Liver (tissue), 9 donors: ENCODE measurements around the gene CLCN7. TPM values are rescaled to one million over a fixed set of nuclear protein-coding genes. Genes with fewer than 3 reads are reported as not detected.
A peak's percentile ranks its signal among the peaks of the same experiment; 100 is the strongest.

Experiments
- DNase-seq: peaks from one replicate; pipeline ENCODE4 v3.0.0-alpha.2; 2017; ENCODE audit warnings: low spot score
- H3K27ac ChIP-seq, 2 donors: one replicate each; pipeline ENCODE4 v1.7.0; 2013; ENCODE audit warnings: inconsistent platforms in 2 of 2, low read length in 2 of 2, control low read depth in 1 of 2, low read depth in 1 of 2, mild to moderate bottlenecking in 1 of 2
- H3K27me3 ChIP-seq, 4 donors: one replicate each; pipeline versions ENCODE4 v1.6.1 to v1.7.0; 2013; ENCODE audit warnings: low read length in 3 of 4, inconsistent platforms in 1 of 4, mild to moderate bottlenecking in 1 of 4, moderate library complexity in 1 of 4; ENCODE audit not compliant: control insufficient read depth in 4 of 4, insufficient read depth in 4 of 4
- H3K36me3 ChIP-seq, 4 donors: one replicate each; pipeline versions ENCODE4 v1.6.1 to v1.7.0; 2013; ENCODE audit warnings: low read length in 3 of 4, mild to moderate bottlenecking in 3 of 4, low read depth in 1 of 4, moderate library complexity in 1 of 4; ENCODE audit not compliant: control insufficient read depth in 4 of 4, insufficient read depth in 3 of 4
- H3K4me1 ChIP-seq, 4 donors: one replicate each; pipeline versions ENCODE4 v1.6.1 to v1.7.0; 2013; ENCODE audit warnings: low read length in 3 of 4, mild to moderate bottlenecking in 3 of 4, moderate library complexity in 1 of 4; ENCODE audit not compliant: control insufficient read depth in 4 of 4, insufficient read depth in 4 of 4
- H3K4me3 ChIP-seq, 3 donors: one replicate each; pipeline versions ENCODE4 v1.6.1 to v1.7.0; 2013; ENCODE audit warnings: low read length in 3 of 3, control low read depth in 1 of 3, low read depth in 1 of 3, mild to moderate bottlenecking in 1 of 3
- H3K9ac ChIP-seq, 2 donors: one replicate each; pipeline ENCODE4 v1.7.0; 2013; ENCODE audit warnings: low read length in 2 of 2, mild to moderate bottlenecking in 2 of 2, moderate library complexity in 2 of 2, control low read depth in 1 of 2, low read depth in 1 of 2
- H3K9me3 ChIP-seq, 4 donors: one replicate each; pipeline versions ENCODE4 v1.6.1 to v1.7.0; 2013; ENCODE audit warnings: low read length in 3 of 4; ENCODE audit not compliant: control insufficient read depth in 4 of 4
- ATF3 ChIP-seq: IDR thresholded peaks from 2 replicates; pipeline ENCODE4 v1.6.1; 2016; ENCODE audit warnings: antibody characterized with exemption
- CTCF ChIP-seq: fragments of 150-350 bp; IDR thresholded peaks from 2 replicates; pipeline ENCODE4 v1.5.1; 2017; ENCODE audit warnings: improper control_type of control experiment, low read depth, low read length; ENCODE audit not compliant: missing input control
- EGR1 ChIP-seq, 2 donors: IDR thresholded peaks; 2 replicates each; pipeline ENCODE4 v1.6.1; 2016 to 2018; ENCODE audit warnings: antibody characterized with exemption in 2 of 2, low read depth in 2 of 2
- FOXA1 ChIP-seq: IDR thresholded peaks from 2 replicates; pipeline ENCODE4 v1.6.1; 2016; ENCODE audit warnings: antibody characterized with exemption
- FOXA2 ChIP-seq: IDR thresholded peaks from 2 replicates; pipeline ENCODE4 v1.6.1; 2016; ENCODE audit warnings: antibody characterized with exemption
- HNF4A ChIP-seq, 2 donors: conservative IDR thresholded peaks; 2 replicates each; pipeline ENCODE4 v1.6.1; 2016; ENCODE audit warnings: antibody characterized with exemption in 2 of 2, mild to moderate bottlenecking in 2 of 2
- HNF4G ChIP-seq: IDR thresholded peaks from 2 replicates; pipeline ENCODE4 v1.6.1; 2016; ENCODE audit warnings: antibody characterized with exemption
- JUND ChIP-seq, 2 donors: IDR thresholded peaks; 2 replicates each; pipeline ENCODE4 v1.6.1; 2016; ENCODE audit warnings: antibody characterized with exemption in 2 of 2
- MAX ChIP-seq: IDR thresholded peaks from 2 replicates; pipeline ENCODE4 v1.6.1; 2016; ENCODE audit warnings: antibody characterized with exemption
- NR2F2 ChIP-seq: IDR thresholded peaks from 2 replicates; pipeline ENCODE4 v1.6.1; 2016; ENCODE audit warnings: antibody characterized with exemption
- RAD21 ChIP-seq, 2 donors: IDR thresholded peaks; 2 replicates each; pipeline ENCODE4 v1.6.1; 2016; ENCODE audit warnings: antibody characterized with exemption in 2 of 2, mild to moderate bottlenecking in 2 of 2
- REST ChIP-seq: IDR thresholded peaks from 2 replicates; pipeline ENCODE4 v1.6.1; 2016; ENCODE audit warnings: antibody characterized with exemption, mild to moderate bottlenecking
- RXRA ChIP-seq, 2 donors: IDR thresholded peaks; 2 replicates each; pipeline ENCODE4 v1.6.1; 2017 to 2018; ENCODE audit warnings: antibody characterized with exemption in 2 of 2, mild to moderate bottlenecking in 1 of 2
- SP1 ChIP-seq: IDR thresholded peaks from 2 replicates; pipeline ENCODE4 v1.6.1; 2018; ENCODE audit warnings: antibody characterized with exemption, mild to moderate bottlenecking
- TAF1 ChIP-seq: conservative IDR thresholded peaks from 2 replicates; pipeline ENCODE4 v1.6.1; 2016; ENCODE audit warnings: antibody characterized with exemption, mild to moderate bottlenecking
- YY1 ChIP-seq: IDR thresholded peaks from 2 replicates; pipeline ENCODE4 v1.6.1; 2016; ENCODE audit warnings: antibody characterized with exemption, mild to moderate bottlenecking
- ZBTB33 ChIP-seq: IDR thresholded peaks from 2 replicates; pipeline ENCODE4 v1.6.1; 2016; ENCODE audit warnings: antibody characterized with exemption
- WGBS: extraction: QIAGEN DNeasy Blood & Tissue Kit; methylation state at CpG from one replicate; pipeline ENCODE4 v1.1.7; 2013; 5-methylcytosine and 5-hydroxymethylcytosine counted together
- polyA plus RNA-seq, 2 donors: library from polyadenylated mRNA; stranded (reverse) in 1 of 2; unstranded in 1 of 2; fragments of 200-250 nt in 1 of 2; fragments of >200 nt in 1 of 2; fragmentation: Nextera tagmentation in 1 of 2; extraction: Ambion mirVana in 1 of 2; gene quantifications; one replicate each; pipeline versions ENCODE4 v1.2.1 to v1.2.3, GENCODE V29; 2013 to 2015
- total RNA-seq, 2 donors: library from RNA; depleted of rRNA; stranded (reverse); fragments of >200 nt; gene quantifications; one replicate each; pipeline ENCODE4 v1.2.3, GENCODE V29; 2014
- donor health status: healthy.
- donor health status: healthy.
- donor health status: healthy.
- donor health status: healthy.
- donor health status: healthy.

The CLCN7 gene
- total and polyA plus RNA-seq, 4 donors: 13.9 to 36.2 (median 30.2) TPM

- Histone ChIP-seq H3K27me3 (no peaks in the 10 kb centered on the region), H3K4me1 (peaks cover 8 to 19% (median 16%) of the 10 kb centered on the region in 4 donors), H3K27ac (no peak overlapping the region), H3K36me3 (no peaks in the 10 kb centered on the region), H3K9ac (no peak overlapping the region), H3K9me3 (peaks cover 0 to 1% (median 0%) of the 10 kb centered on the region in 4 donors), H3K4me3 (no peak overlapping the region)
- WGBS: 95% methylated on average over 10 of the region's 10 CpGs
- DNase-seq: no peak
- TF ChIP-seq MAX (no peak), RXRA (IDR thresholded peaks at IDR 0.05) (no peak), ZBTB33 (no peak), FOXA2 (no peak), YY1 (no peak), REST (no peak), NR2F2 (no peak)
Measured at GRCh38 chr16:1477033-1477432, 2.2 kb upstream of the CLCN7 start.

GRCh38 chr16:1475552-1476114 lies 805 bp upstream of the CLCN7 start:
- Histone ChIP-seq H3K4me1 (peaks cover 13 to 33% (median 22%) of the 10 kb centered on the region in 4 donors), H3K4me3 (peak overlapping the region; percentile 51 to 94 (median 94)), H3K27ac (peak overlapping the region; percentile 68 to 72), H3K9me3 (peaks cover 0 to 1% (median 0%) of the 10 kb centered on the region in 4 donors), H3K9ac (peak overlapping the region; percentile 64 to 72), H3K36me3 (no peaks in the 10 kb centered on the region), H3K27me3 (no peaks in the 10 kb centered on the region)
- WGBS: 73% methylated on average over 15 of the region's 15 CpGs
- TF ChIP-seq EGR1 (IDR thresholded peaks at IDR 0.05; ENCODE audit: low read depth in 2 of 2) (no peak), ATF3 (no peak), HNF4G (no peak), SP1 (no peak), RXRA (IDR thresholded peaks at IDR 0.05) (no peak), FOXA1 (no peak), HNF4A (conservative IDR thresholded peaks at IDR 0.05) (no peak), CTCF (no peak), JUND (IDR thresholded peaks at IDR 0.05) (no peak), RAD21 (IDR thresholded peaks at IDR 0.05) (no peak), FOXA2 (no peak), REST (no peak), TAF1 (no peak)
- no peak for DNase-seq
